Prostate gland (tissue), 2 donors: Measurements from ENCODE around the gene LDB1.

Experiments used
- POLR2A ChIP-seq: fragments of 450-650 bp; IDR thresholded peaks from one replicate; pipeline ENCODE4 v1.6.1; 2016; ENCODE audit warnings: antibody characterized with exemption, mild to moderate bottlenecking
- POLR2AphosphoS5 ChIP-seq: sonication (generic); formaldehyde crosslinking; IDR thresholded peaks from one replicate; pipeline ENCODE4 v1.6.1; 2017; ENCODE audit warnings: antibody characterized with exemption
- TF ChIP-seq, protein P1 (sequence below), 4 experiments: fragments of 200-600 bp in 2 of 4; fragments of 450-650 bp in 2 of 4; sonication (generic) in 2 of 4; IDR thresholded peaks; 1 replicate in 3 of 4; 2 replicates in 1 of 4; pipeline ENCODE4 v1.5.1; 2016 to 2019; ENCODE audit warnings: antibody characterized with exemption in 4 of 4, mild to moderate bottlenecking in 2 of 4, moderate library complexity in 2 of 4

GRCh38 chr10:102072673-102073527, 47.3 kb downstream of the LDB1 start:
- TF ChIP-seq, protein P1, sequence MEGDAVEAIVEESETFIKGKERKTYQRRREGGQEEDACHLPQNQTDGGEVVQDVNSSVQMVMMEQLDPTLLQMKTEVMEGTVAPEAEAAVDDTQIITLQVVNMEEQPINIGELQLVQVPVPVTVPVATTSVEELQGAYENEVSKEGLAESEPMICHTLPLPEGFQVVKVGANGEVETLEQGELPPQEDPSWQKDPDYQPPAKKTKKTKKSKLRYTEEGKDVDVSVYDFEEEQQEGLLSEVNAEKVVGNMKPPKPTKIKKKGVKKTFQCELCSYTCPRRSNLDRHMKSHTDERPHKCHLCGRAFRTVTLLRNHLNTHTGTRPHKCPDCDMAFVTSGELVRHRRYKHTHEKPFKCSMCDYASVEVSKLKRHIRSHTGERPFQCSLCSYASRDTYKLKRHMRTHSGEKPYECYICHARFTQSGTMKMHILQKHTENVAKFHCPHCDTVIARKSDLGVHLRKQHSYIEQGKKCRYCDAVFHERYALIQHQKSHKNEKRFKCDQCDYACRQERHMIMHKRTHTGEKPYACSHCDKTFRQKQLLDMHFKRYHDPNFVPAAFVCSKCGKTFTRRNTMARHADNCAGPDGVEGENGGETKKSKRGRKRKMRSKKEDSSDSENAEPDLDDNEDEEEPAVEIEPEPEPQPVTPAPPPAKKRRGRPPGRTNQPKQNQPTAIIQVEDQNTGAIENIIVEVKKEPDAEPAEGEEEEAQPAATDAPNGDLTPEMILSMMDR (IDR thresholded peaks at IDR 0.05) = peak; percentile 72 to 86 (median 78)
- TF ChIP-seq POLR2AphosphoS5 (peak; percentile 37), POLR2A (no peak)
